GM23338 (cell line): ENCODE results near the gene DLX4. TPM values are rescaled to one million over a fixed set of nuclear protein-coding genes. Genes with fewer than 3 reads are reported as not detected.

ENCODE experiments used
- ATAC-seq: fragments of 200-7000 bp; cut with Tn5 transposase; 3 replicates; pipeline ENCODE4 v1.9.1; 2020
- DNase-seq: peaks from one replicate; pipeline ENCODE4 v3.0.0-alpha.2; 2015; ENCODE audit warnings: low spot score
- H2AFZ ChIP-seq: fragments of 200-600 bp; sonication (generic); 2 replicates; pipeline ENCODE4 v1.8.0; 2016; ENCODE audit warnings: antibody characterized with exemption, mild to moderate bottlenecking, moderate library complexity
- H3F3A ChIP-seq: fragments of 200-600 bp; sonication (generic); replicated peaks from 2 replicates; pipeline ENCODE4 v1.8.0; 2017; ENCODE audit warnings: antibody characterized with exemption, mixed run types, low read depth
- H3K27ac ChIP-seq: fragments of 200-600 bp; sonication (generic); 2 replicates; pipeline ENCODE4 v1.6.1; 2016; ENCODE audit warnings: low read depth
- H3K27me3 ChIP-seq: fragments of 200-600 bp; sonication (generic); 2 replicates; pipeline ENCODE4 v1.8.0; 2016; ENCODE audit warnings: mild to moderate bottlenecking, mixed run types, moderate library complexity; ENCODE audit not compliant: insufficient read depth
- H3K36me3 ChIP-seq: fragments of 200-600 bp; sonication (generic); 2 replicates; pipeline ENCODE4 v1.8.0; 2016; ENCODE audit warnings: mild to moderate bottlenecking; ENCODE audit not compliant: insufficient read depth
- H3K4me1 ChIP-seq: fragments of 200-600 bp; sonication (generic); 2 replicates; pipeline ENCODE4 v1.8.0; 2016; ENCODE audit warnings: mild to moderate bottlenecking, moderate library complexity; ENCODE audit not compliant: insufficient read depth
- H3K4me2 ChIP-seq: fragments of 200-600 bp; sonication (generic); 2 replicates; pipeline ENCODE4 v1.7.1; 2017; ENCODE audit warnings: mixed run types
- H3K4me3 ChIP-seq: fragments of 200-600 bp; sonication (generic); 2 replicates; pipeline ENCODE4 v1.6.1; 2016; ENCODE audit warnings: mixed run types
- H3K79me2 ChIP-seq: fragments of 200-600 bp; sonication (generic); replicated peaks from 2 replicates; pipeline ENCODE4 v1.8.0; 2017; ENCODE audit warnings: mild to moderate bottlenecking; ENCODE audit not compliant: insufficient read depth
- H3K9me2 ChIP-seq: fragments of 200-600 bp; sonication (generic); 2 replicates; pipeline ENCODE4 v1.8.0; 2017; ENCODE audit not compliant: insufficient read depth
- H4K20me1 ChIP-seq: fragments of 200-600 bp; sonication (generic); replicated peaks from 2 replicates; pipeline ENCODE4 v1.8.0; 2017; ENCODE audit warnings: mild to moderate bottlenecking; ENCODE audit not compliant: insufficient read depth
- H3K27ac Mint-ChIP-seq: 2 replicates; pipeline ENCODE4 v1.8.0; 2020; ENCODE audit warnings: inconsistent platforms, mild to moderate bottlenecking, moderate library complexity, mixed read lengths
- H3K27me3 Mint-ChIP-seq: 3 replicates; pipeline ENCODE4 v1.8.0; 2022; ENCODE audit warnings: low read depth, mild to moderate bottlenecking, moderate library complexity, mixed read lengths, inconsistent platforms; ENCODE audit not compliant: insufficient read depth, poor library complexity
- H3K36me3 Mint-ChIP-seq: 3 replicates; pipeline ENCODE4 v1.8.0; 2021; ENCODE audit warnings: low read depth, mild to moderate bottlenecking, inconsistent platforms, moderate library complexity, mixed read lengths
- H3K4me1 Mint-ChIP-seq: 3 replicates; pipeline ENCODE4 v1.8.0; 2020; ENCODE audit warnings: mild to moderate bottlenecking, inconsistent platforms, mixed read lengths
- H3K4me3 Mint-ChIP-seq: 3 replicates; pipeline ENCODE4 v1.8.0; 2021; ENCODE audit warnings: moderate library complexity, mild to moderate bottlenecking, inconsistent platforms, mixed read lengths
- H3K9me3 Mint-ChIP-seq: 3 replicates; pipeline ENCODE4 v1.8.0; 2020; ENCODE audit warnings: moderate library complexity, mild to moderate bottlenecking, inconsistent platforms, mixed read lengths
- CREB1 ChIP-seq: fragments of 250-450 bp; sonication (Bioruptor Pico); IDR thresholded peaks from 2 replicates; pipeline ENCODE4 v1.5.0; 2020; ENCODE audit warnings: low read depth, mild to moderate bottlenecking, moderate library complexity
- EZH2 ChIP-seq: fragments of 200-600 bp; sonication (generic); IDR thresholded peaks from one replicate; pipeline ENCODE4 v1.8.0; 2017; ENCODE audit warnings: antibody characterized with exemption, mild to moderate bottlenecking, low read depth; ENCODE audit not compliant: unreplicated experiment
- EZH2phosphoT487 ChIP-seq: fragments of 200-600 bp; sonication (generic); IDR thresholded peaks from one replicate; pipeline ENCODE4 v1.8.1; 2018; ENCODE audit warnings: antibody characterized with exemption; ENCODE audit not compliant: unreplicated experiment
- JUNB ChIP-seq: IDR thresholded peaks from one replicate; pipeline ENCODE4 v1.6.1; 2016; ENCODE audit warnings: antibody characterized with exemption; ENCODE audit not compliant: unreplicated experiment
- NANOG ChIP-seq: IDR thresholded peaks from 2 replicates; pipeline ENCODE4 v1.6.1; 2016; ENCODE audit warnings: antibody characterized with exemption, borderline replicate concordance
- POLR2AphosphoS5 ChIP-seq: IDR thresholded peaks from 2 replicates; pipeline ENCODE4 v1.6.1; 2016; ENCODE audit warnings: antibody characterized with exemption, low read depth
- STAT1 ChIP-seq: IDR thresholded peaks from one replicate; pipeline ENCODE4 v1.6.1; 2016; ENCODE audit warnings: antibody characterized with exemption; ENCODE audit not compliant: unreplicated experiment
- ZNF114 ChIP-seq: fragments of 250-450 bp; sonication (Bioruptor Pico); IDR thresholded peaks from 2 replicates; pipeline ENCODE4 v1.5.0; 2020; ENCODE audit warnings: mild to moderate bottlenecking, moderate library complexity
- ZNF331 ChIP-seq: fragments of 250-450 bp; sonication (Bioruptor Pico); IDR thresholded peaks from 2 replicates; pipeline ENCODE4 v1.5.0; 2020; ENCODE audit warnings: low read depth, mild to moderate bottlenecking, moderate library complexity
- polyA plus RNA-seq: library from polyadenylated mRNA; unstranded; fragments of >200 nt; fragmentation: Nextera tagmentation; extraction: Ambion mirVana; gene quantifications from 2 replicates; pipeline ENCODE4 v1.2.1, GENCODE V29; 2016
- total RNA-seq: library from RNA; depleted of rRNA; stranded (reverse); fragments of >200 nt; shearing (Covaris generic); gene quantifications from 2 replicates; pipeline ENCODE4 v1.2.3, GENCODE V29; 2014
- TF ChIP-seq, protein P1 (sequence below): IDR thresholded peaks from one replicate; pipeline ENCODE4 v1.6.1; 2018; ENCODE audit warnings: antibody characterized with exemption; ENCODE audit not compliant: unreplicated experiment
- TF ChIP-seq, protein P2 (sequence below), 2 experiments: fragments of 200-600 bp in 1 of 2; sonication (generic) in 1 of 2; conservative IDR thresholded peaks; 2 replicates each; pipeline versions ENCODE4 v1.5.1 to v1.6.1; 2016 to 2017; ENCODE audit warnings: antibody characterized with exemption in 2 of 2, low read depth in 2 of 2, mild to moderate bottlenecking in 2 of 2, moderate library complexity in 1 of 2
- TF ChIP-seq, protein P3 (sequence below): IDR thresholded peaks from 2 replicates; pipeline ENCODE4 v1.6.1; 2016; ENCODE audit warnings: antibody characterized with exemption
- TF ChIP-seq, protein P4 (sequence below): fragments of 250-450 bp; sonication (Bioruptor Pico); IDR thresholded peaks from 2 replicates; pipeline ENCODE4 v1.5.0; 2020; ENCODE audit warnings: mild to moderate bottlenecking, moderate library complexity

Gene DLX4
- total and polyA plus RNA-seq, 2 experiments from 2014 or later, result 0.10 to 0.79 TPM

DNA sequence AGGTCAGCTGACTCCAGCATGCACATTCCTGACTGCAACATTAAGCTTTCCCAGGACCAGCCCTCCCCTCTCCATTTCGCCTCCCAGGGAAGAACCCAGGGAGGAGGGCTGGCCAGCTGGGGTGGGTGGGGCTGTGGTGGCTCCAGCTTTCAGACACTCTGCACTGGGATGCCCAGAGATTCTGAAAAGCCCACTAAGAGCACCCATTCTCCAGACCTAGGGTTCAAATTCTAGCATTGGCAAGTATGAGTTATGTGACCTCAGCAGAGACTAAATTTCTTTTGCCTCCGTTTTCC lies 18.2 kb downstream of the DLX4 start:
- Mint-ChIP-seq H3K27me3 (peaks cover 51% of the 10 kb centered on the region), H3K4me1 (peaks cover 13% of the 10 kb centered on the region), H3K36me3 (no peaks in the 10 kb centered on the region), H3K9me3 (no peaks in the 10 kb centered on the region), H3K27ac (no peak overlapping the region), H3K4me3 (no peak overlapping the region)
- no peaks in the 10 kb centered on the region for H3K79me2 ChIP-seq
- no peak overlapping the region for H3K4me3 ChIP-seq
- peaks cover 3% of the 10 kb centered on the region; the same call in 1 of the 2 replicates for H3K4me1 ChIP-seq
- no peaks in the 10 kb centered on the region for H3K36me3 ChIP-seq
- no peak for ATAC-seq
- peak; percentile 13 for DNase-seq
- peaks cover 76% of the 10 kb centered on the region for H3K27me3 ChIP-seq
- H3K9me2 ChIP-seq, result no peaks in the 10 kb centered on the region
- H3K27ac ChIP-seq, result no peak overlapping the region
- no peaks in the 10 kb centered on the region; the same call in 1 of the 2 replicates for H4K20me1 ChIP-seq
- H3F3A ChIP-seq, result no peaks in the 10 kb centered on the region
- no peak overlapping the region for H3K4me2 ChIP-seq
- no peak overlapping the region for H2AFZ ChIP-seq
- TF ChIP-seq EZH2 (no peak), EZH2phosphoT487 (no peak), POLR2AphosphoS5 (no peak), STAT1 (no peak), CREB1 (no peak), JUNB (no peak), ZNF331 (CRISPR knock-in tag) (no peak), NANOG (no peak), ZNF114 (CRISPR knock-in tag) (no peak)
- TF ChIP-seq, protein P1, sequence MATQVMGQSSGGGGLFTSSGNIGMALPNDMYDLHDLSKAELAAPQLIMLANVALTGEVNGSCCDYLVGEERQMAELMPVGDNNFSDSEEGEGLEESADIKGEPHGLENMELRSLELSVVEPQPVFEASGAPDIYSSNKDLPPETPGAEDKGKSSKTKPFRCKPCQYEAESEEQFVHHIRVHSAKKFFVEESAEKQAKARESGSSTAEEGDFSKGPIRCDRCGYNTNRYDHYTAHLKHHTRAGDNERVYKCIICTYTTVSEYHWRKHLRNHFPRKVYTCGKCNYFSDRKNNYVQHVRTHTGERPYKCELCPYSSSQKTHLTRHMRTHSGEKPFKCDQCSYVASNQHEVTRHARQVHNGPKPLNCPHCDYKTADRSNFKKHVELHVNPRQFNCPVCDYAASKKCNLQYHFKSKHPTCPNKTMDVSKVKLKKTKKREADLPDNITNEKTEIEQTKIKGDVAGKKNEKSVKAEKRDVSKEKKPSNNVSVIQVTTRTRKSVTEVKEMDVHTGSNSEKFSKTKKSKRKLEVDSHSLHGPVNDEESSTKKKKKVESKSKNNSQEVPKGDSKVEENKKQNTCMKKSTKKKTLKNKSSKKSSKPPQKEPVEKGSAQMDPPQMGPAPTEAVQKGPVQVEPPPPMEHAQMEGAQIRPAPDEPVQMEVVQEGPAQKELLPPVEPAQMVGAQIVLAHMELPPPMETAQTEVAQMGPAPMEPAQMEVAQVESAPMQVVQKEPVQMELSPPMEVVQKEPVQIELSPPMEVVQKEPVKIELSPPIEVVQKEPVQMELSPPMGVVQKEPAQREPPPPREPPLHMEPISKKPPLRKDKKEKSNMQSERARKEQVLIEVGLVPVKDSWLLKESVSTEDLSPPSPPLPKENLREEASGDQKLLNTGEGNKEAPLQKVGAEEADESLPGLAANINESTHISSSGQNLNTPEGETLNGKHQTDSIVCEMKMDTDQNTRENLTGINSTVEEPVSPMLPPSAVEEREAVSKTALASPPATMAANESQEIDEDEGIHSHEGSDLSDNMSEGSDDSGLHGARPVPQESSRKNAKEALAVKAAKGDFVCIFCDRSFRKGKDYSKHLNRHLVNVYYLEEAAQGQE, result no peak
- TF ChIP-seq, protein P2, sequence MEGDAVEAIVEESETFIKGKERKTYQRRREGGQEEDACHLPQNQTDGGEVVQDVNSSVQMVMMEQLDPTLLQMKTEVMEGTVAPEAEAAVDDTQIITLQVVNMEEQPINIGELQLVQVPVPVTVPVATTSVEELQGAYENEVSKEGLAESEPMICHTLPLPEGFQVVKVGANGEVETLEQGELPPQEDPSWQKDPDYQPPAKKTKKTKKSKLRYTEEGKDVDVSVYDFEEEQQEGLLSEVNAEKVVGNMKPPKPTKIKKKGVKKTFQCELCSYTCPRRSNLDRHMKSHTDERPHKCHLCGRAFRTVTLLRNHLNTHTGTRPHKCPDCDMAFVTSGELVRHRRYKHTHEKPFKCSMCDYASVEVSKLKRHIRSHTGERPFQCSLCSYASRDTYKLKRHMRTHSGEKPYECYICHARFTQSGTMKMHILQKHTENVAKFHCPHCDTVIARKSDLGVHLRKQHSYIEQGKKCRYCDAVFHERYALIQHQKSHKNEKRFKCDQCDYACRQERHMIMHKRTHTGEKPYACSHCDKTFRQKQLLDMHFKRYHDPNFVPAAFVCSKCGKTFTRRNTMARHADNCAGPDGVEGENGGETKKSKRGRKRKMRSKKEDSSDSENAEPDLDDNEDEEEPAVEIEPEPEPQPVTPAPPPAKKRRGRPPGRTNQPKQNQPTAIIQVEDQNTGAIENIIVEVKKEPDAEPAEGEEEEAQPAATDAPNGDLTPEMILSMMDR (conservative IDR thresholded peaks at IDR 0.05; ENCODE audit: low read depth in 2 of 2), result no peak
- TF ChIP-seq, protein P3, sequence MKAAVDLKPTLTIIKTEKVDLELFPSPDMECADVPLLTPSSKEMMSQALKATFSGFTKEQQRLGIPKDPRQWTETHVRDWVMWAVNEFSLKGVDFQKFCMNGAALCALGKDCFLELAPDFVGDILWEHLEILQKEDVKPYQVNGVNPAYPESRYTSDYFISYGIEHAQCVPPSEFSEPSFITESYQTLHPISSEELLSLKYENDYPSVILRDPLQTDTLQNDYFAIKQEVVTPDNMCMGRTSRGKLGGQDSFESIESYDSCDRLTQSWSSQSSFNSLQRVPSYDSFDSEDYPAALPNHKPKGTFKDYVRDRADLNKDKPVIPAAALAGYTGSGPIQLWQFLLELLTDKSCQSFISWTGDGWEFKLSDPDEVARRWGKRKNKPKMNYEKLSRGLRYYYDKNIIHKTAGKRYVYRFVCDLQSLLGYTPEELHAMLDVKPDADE, result no peak
- TF ChIP-seq, protein P4, sequence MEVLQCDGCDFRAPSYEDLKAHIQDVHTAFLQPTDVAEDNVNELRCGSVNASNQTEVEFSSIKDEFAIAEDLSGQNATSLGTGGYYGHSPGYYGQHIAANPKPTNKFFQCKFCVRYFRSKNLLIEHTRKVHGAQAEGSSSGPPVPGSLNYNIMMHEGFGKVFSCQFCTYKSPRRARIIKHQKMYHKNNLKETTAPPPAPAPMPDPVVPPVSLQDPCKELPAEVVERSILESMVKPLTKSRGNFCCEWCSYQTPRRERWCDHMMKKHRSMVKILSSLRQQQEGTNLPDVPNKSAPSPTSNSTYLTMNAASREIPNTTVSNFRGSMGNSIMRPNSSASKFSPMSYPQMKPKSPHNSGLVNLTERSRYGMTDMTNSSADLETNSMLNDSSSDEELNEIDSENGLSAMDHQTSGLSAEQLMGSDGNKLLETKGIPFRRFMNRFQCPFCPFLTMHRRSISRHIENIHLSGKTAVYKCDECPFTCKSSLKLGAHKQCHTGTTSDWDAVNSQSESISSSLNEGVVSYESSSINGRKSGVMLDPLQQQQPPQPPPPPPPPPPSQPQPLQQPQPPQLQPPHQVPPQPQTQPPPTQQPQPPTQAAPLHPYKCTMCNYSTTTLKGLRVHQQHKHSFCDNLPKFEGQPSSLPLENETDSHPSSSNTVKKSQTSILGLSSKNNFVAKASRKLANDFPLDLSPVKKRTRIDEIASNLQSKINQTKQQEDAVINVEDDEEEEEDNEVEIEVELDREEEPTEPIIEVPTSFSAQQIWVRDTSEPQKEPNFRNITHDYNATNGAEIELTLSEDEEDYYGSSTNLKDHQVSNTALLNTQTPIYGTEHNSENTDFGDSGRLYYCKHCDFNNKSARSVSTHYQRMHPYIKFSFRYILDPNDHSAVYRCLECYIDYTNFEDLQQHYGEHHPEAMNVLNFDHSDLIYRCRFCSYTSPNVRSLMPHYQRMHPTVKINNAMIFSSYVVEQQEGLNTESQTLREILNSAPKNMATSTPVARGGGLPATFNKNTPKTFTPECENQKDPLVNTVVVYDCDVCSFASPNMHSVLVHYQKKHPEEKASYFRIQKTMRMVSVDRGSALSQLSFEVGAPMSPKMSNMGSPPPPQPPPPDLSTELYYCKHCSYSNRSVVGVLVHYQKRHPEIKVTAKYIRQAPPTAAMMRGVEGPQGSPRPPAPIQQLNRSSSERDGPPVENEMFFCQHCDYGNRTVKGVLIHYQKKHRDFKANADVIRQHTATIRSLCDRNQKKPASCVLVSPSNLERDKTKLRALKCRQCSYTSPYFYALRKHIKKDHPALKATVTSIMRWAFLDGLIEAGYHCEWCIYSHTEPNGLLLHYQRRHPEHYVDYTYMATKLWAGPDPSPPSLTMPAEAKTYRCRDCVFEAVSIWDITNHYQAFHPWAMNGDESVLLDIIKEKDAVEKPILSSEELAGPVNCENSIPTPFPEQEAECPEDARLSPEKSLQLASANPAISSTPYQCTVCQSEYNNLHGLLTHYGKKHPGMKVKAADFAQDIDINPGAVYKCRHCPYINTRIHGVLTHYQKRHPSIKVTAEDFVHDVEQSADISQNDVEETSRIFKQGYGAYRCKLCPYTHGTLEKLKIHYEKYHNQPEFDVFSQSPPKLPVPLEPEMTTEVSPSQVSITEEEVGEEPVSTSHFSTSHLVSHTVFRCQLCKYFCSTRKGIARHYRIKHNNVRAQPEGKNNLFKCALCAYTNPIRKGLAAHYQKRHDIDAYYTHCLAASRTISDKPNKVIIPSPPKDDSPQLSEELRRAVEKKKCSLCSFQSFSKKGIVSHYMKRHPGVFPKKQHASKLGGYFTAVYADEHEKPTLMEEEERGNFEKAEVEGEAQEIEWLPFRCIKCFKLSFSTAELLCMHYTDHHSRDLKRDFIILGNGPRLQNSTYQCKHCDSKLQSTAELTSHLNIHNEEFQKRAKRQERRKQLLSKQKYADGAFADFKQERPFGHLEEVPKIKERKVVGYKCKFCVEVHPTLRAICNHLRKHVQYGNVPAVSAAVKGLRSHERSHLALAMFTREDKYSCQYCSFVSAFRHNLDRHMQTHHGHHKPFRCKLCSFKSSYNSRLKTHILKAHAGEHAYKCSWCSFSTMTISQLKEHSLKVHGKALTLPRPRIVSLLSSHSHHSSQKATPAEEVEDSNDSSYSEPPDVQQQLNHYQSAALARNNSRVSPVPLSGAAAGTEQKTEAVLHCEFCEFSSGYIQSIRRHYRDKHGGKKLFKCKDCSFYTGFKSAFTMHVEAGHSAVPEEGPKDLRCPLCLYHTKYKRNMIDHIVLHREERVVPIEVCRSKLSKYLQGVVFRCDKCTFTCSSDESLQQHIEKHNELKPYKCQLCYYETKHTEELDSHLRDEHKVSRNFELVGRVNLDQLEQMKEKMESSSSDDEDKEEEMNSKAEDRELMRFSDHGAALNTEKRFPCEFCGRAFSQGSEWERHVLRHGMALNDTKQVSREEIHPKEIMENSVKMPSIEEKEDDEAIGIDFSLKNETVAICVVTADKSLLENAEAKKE (CRISPR knock-in tag), result no peak
